22Rv1 (cell line): ENCODE results near the gene C2CD3.

Experiments used
- ZFX ChIP-seq: fragments of 450-650 bp; IDR thresholded peaks from 2 replicates; pipeline ENCODE4 v1.6.1; 2017; ENCODE audit warnings: antibody characterized with exemption, borderline replicate concordance
- TF ChIP-seq, protein P1 (sequence below): fragments of 450-650 bp; IDR thresholded peaks from 2 replicates; pipeline ENCODE4 v1.5.1; 2017; ENCODE audit warnings: mild to moderate bottlenecking

- TF ChIP-seq, protein P1, sequence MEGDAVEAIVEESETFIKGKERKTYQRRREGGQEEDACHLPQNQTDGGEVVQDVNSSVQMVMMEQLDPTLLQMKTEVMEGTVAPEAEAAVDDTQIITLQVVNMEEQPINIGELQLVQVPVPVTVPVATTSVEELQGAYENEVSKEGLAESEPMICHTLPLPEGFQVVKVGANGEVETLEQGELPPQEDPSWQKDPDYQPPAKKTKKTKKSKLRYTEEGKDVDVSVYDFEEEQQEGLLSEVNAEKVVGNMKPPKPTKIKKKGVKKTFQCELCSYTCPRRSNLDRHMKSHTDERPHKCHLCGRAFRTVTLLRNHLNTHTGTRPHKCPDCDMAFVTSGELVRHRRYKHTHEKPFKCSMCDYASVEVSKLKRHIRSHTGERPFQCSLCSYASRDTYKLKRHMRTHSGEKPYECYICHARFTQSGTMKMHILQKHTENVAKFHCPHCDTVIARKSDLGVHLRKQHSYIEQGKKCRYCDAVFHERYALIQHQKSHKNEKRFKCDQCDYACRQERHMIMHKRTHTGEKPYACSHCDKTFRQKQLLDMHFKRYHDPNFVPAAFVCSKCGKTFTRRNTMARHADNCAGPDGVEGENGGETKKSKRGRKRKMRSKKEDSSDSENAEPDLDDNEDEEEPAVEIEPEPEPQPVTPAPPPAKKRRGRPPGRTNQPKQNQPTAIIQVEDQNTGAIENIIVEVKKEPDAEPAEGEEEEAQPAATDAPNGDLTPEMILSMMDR = no peak
- no peak for TF ChIP-seq ZFX
Measured at GRCh38 chr11:74204701-74205100, 33.9 kb upstream of the C2CD3 start.
